Right lobe of liver (tissue), 4 donors: Measurements from ENCODE around the gene MACF1.

Source experiments
- CTCF ChIP-seq, 4 donors: fragments of 200-600 bp in 3 of 4; fragments of 450-650 bp in 1 of 4; IDR thresholded peaks; one replicate each; pipeline versions ENCODE4 v1.5.1 to v1.8.0; 2016 to 2022; ENCODE audit warnings: antibody characterized with exemption in 4 of 4, mild to moderate bottlenecking in 2 of 4
- POLR2A ChIP-seq: fragments of 450-650 bp; IDR thresholded peaks from one replicate; pipeline ENCODE4 v1.6.1; 2017; ENCODE audit warnings: antibody characterized with exemption, mild to moderate bottlenecking
- donor health status: DM: no; HTN: no; CAD: no.
- donor health status: DM: no; HTN: no; CAD: no.
- donor health status: DM: no; HTN: yes; CAD: no.

GRCh38 chr1:39346872-39347271, 142.4 kb downstream of the MACF1 start:
- no peak for TF ChIP-seq CTCF (IDR thresholded peaks at IDR 0.05)
- TF ChIP-seq POLR2A: no peak
